Measurements from ENCODE around the gene C12orf60.

GRCh38 chr12:14873440-14874185 lies 70.1 kb downstream of the C12orf60 start:
- TF ChIP-seq CTCF (IDR thresholded peaks at IDR 0.05) (no peak), POLR2A (IDR thresholded peaks at IDR 0.05) (no peak), POLR2AphosphoS5 (IDR thresholded peaks at IDR 0.05) (no peak)

Measured in suprapubic skin (tissue), 4 donors.